Vagina (tissue), 2 donors: ENCODE data around the gene ABLIM2.

Source experiments
- POLR2A ChIP-seq, 2 donors: fragments of 450-650 bp; IDR thresholded peaks; one replicate each; pipeline ENCODE4 v1.6.1; 2017; ENCODE audit warnings: antibody characterized with exemption in 2 of 2, mild to moderate bottlenecking in 2 of 2, moderate library complexity in 2 of 2
- TF ChIP-seq, protein P1 (sequence below), 3 experiments: fragments of 450-650 bp in 2 of 3; fragments of 200-600 bp in 1 of 3; sonication (generic) in 1 of 3; IDR thresholded peaks; one replicate each; pipeline ENCODE4 v1.5.1; 2017 to 2019; ENCODE audit warnings: antibody characterized with exemption in 3 of 3, mild to moderate bottlenecking in 2 of 3, moderate library complexity in 2 of 3

DNA sequence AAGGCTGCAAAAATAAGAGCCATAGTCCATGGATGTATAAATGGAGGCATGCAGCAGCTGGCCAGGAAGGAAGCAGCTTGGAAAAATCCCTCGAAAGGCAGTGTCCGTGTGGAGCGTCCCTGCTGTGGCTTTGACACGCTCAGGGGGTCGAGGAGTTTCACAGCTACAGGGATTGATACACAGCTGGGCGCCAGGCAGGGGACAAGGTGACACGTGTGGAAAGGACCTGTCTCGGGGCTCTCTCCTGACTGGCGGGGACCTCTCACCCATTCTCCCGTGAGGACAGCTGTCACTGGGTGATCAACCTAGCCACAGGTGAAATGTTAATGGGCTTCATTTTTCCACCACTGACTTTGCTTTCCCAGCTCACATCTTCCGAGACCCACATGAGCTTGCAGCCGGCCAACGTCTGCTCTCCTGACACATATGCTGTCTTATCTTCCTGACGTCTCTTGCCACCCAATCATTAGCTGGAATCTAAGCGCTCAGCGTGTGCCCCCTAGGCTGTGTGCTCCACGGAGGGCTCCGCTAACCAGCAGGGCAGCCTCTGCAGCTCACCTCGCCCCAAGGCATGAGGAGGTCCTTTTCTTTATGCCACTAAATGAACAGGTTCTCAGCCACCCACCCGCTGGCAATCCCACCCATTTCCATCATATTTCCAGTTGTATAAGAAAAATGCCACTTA is 129.6 kb downstream of the ABLIM2 start:
- TF ChIP-seq, protein P1, sequence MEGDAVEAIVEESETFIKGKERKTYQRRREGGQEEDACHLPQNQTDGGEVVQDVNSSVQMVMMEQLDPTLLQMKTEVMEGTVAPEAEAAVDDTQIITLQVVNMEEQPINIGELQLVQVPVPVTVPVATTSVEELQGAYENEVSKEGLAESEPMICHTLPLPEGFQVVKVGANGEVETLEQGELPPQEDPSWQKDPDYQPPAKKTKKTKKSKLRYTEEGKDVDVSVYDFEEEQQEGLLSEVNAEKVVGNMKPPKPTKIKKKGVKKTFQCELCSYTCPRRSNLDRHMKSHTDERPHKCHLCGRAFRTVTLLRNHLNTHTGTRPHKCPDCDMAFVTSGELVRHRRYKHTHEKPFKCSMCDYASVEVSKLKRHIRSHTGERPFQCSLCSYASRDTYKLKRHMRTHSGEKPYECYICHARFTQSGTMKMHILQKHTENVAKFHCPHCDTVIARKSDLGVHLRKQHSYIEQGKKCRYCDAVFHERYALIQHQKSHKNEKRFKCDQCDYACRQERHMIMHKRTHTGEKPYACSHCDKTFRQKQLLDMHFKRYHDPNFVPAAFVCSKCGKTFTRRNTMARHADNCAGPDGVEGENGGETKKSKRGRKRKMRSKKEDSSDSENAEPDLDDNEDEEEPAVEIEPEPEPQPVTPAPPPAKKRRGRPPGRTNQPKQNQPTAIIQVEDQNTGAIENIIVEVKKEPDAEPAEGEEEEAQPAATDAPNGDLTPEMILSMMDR (IDR thresholded peaks at IDR 0.05) = no peak
- TF ChIP-seq POLR2A (IDR thresholded peaks at IDR 0.05) = no peak
